Measurements from ENCODE around the gene HSP90AB1.

DNA sequence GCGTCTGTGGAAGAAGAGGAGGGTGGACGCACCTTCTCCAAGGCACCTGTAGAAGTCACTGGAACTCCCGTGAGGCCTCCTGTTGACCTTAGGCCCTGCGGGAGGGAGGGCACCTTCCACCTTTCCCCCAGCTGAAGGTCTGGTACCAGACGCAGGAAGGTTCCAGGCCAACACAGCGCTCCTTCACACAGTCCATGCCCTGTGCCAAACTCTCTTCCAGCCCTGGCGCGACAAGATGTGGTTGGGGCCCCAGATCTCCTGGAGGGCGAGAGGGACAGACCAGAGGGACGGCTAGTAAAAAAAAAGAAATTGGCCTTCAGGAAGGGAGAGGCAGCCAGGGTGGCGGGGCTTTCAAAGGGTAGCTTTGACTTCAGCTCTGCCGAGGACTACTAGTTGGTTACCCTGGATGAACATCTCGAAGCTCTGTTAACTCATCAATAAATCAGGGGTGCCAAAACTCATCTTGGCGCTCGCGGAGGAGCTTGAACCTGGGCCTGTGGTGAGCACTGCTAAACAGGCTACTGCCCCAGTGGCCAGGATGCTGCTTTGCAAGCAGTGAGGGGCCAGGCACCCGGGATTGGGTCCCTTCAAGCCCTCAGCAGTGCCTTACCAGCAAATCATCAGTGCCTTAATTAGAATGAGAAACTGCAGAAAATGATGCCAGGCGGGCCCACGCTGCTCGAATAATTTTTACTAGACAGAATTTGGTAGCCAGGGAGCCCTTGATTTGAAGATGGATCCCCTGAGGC lies 51.3 kb downstream of the HSP90AB1 start:
- TF ChIP-seq TAF1 (IDR thresholded peaks at IDR 0.05; ENCODE audit: borderline replicate concordance, insufficient read depth, low read length) (no peak), SIN3A (IDR thresholded peaks at IDR 0.05; ENCODE audit: borderline replicate concordance, insufficient read depth, low read length) (no peak)
